ENCODE data around the gene CIAPIN1. TPM values are rescaled to one million over a fixed set of nuclear protein-coding genes. Genes with fewer than 3 reads are reported as not detected.
A peak's percentile ranks its signal among the peaks of the same experiment; 100 is the strongest.

The CIAPIN1 gene
- total RNA-seq, 4 donors from 2014 or later, result 9.7 to 49.0 (median 26.7) TPM

- intact Hi-C loops (cut with DNase I; ENCODE audit: low total_unique reads), result no loop called here
- no peaks in the 10 kb centered on the region for H3K36me3 ChIP-seq
- TF ChIP-seq CTCF (IDR thresholded peaks at IDR 0.05), result no peak
- TF ChIP-seq POLR2A (IDR thresholded peaks at IDR 0.05), result no peak
- no peak for DNase-seq
- H3K27me3 ChIP-seq, result no peaks in the 10 kb centered on the region
- H3K4me1 ChIP-seq, result no peaks in the 10 kb centered on the region
- no peak overlapping the region for H3K4me3 ChIP-seq
- no peaks in the 10 kb centered on the region for H3K9me3 ChIP-seq
- no peak overlapping the region for H3K27ac ChIP-seq
Measured at GRCh38 chr16:57411362-57411976, 35.7 kb downstream of the CIAPIN1 start.

- peak overlapping the region in 1 of 2 donors; percentile 41 for H3K27ac ChIP-seq
- TF ChIP-seq CTCF (IDR thresholded peaks at IDR 0.05) (no peak), POLR2A (IDR thresholded peaks at IDR 0.05) (no peak)
- no peaks in the 10 kb centered on the region for H3K36me3 ChIP-seq
- no peaks in the 10 kb centered on the region for H3K4me1 ChIP-seq
- H3K9me3 ChIP-seq, result no peaks in the 10 kb centered on the region
- intact Hi-C loops (cut with DNase I; ENCODE audit: low total_unique reads), result no loop called here
- H3K27me3 ChIP-seq, result no peaks in the 10 kb centered on the region
- DNase-seq, result no peak
- no peak overlapping the region for H3K4me3 ChIP-seq
Measured at GRCh38 chr16:57409870-57410587, 37.2 kb downstream of the CIAPIN1 start.

DNA sequence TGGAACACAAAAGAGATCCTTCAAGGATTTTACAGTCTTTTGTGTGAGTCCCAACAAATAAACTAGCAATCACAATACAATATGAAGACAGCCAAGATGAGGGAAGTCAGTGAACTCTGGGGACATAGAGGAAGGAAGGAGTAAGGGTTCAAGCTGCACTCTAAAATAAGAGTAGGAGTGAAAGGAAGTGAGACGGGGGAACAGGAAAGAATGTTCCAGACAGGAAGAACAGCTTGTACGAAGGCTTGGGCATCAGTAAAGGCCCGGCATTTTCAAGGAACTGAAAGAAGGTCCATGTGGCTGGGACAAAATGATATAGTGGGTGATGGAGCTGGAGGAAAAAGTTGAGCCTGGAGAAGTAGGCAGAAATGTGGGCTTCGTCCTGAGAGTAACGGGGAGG lies 38.1 kb downstream of the CIAPIN1 start:
- intact Hi-C loops (cut with DNase I; ENCODE audit: low total_unique reads), result no loop called here
- no peaks in the 10 kb centered on the region for H3K36me3 ChIP-seq
- H3K27ac ChIP-seq, result peak overlapping the region in 1 of 2 donors; percentile 45
- TF ChIP-seq CTCF (IDR thresholded peaks at IDR 0.05) (no peak), POLR2A (IDR thresholded peaks at IDR 0.05) (no peak)
- no peak for DNase-seq
- H3K4me3 ChIP-seq, result no peak overlapping the region
- H3K27me3 ChIP-seq, result no peaks in the 10 kb centered on the region
- no peaks in the 10 kb centered on the region for H3K4me1 ChIP-seq
- no peaks in the 10 kb centered on the region for H3K9me3 ChIP-seq

DNA sequence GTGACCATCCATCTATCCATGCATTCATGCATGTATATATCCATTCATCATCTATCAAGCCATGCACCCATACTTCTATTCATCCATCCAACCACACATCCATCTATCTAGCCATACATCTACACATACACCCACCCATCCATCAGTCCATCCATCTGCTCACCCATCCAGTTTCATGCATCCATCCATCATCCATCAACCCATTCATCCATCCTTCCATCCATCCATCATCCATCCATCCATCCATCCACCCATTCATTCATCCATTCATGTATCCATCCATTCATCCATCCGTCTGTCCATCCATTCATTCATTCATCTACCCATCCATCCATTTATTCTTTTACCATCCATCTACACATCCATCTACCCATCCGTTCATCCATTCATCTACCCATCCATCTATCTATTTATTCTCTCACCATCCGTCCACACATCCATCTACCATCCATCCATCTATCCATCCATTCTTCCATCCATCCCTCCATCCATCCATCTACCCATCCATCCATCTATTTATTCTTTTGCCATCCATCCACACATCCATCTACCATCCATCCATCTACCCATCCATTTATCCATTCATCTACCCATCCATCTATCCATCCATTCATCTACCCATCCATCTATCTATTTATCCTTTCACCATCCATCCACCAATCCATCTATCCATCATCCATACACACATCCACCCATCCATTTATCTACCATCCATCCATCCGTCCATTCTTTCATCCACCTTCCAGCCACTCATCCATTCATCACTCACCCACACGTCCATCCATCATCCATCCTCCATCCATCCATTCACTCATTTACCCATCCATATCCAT lies 39.4 kb downstream of the CIAPIN1 start:
- intact Hi-C loops (cut with DNase I; ENCODE audit: low total_unique reads), result no loop called here
- Histone ChIP-seq H3K4me1 (no peaks in the 10 kb centered on the region), H3K27me3 (no peaks in the 10 kb centered on the region), H3K36me3 (no peaks in the 10 kb centered on the region), H3K4me3 (no peak overlapping the region), H3K9me3 (no peaks in the 10 kb centered on the region), H3K27ac (no peak overlapping the region)
- no peak for TF ChIP-seq POLR2A (IDR thresholded peaks at IDR 0.05)
- TF ChIP-seq CTCF (IDR thresholded peaks at IDR 0.05), result no peak
- DNase-seq, result no peak

GRCh38 chr16:57406881-57407280 lies 40.3 kb downstream of the CIAPIN1 start:
- Histone ChIP-seq H3K9me3 (no peaks in the 10 kb centered on the region), H3K27ac (no peak overlapping the region), H3K4me1 (no peaks in the 10 kb centered on the region), H3K36me3 (no peaks in the 10 kb centered on the region), H3K27me3 (no peaks in the 10 kb centered on the region), H3K4me3 (no peak overlapping the region)
- no peak for DNase-seq
- intact Hi-C loops (cut with DNase I; ENCODE audit: low total_unique reads), result no loop called here
- TF ChIP-seq POLR2A (IDR thresholded peaks at IDR 0.05), result no peak
- no peak for TF ChIP-seq CTCF (IDR thresholded peaks at IDR 0.05)

All from uterus (tissue), 4 donors.